ENCODE results near the gene NLRC4. TPM values are rescaled to one million over a fixed set of nuclear protein-coding genes. Genes with fewer than 3 reads are reported as not detected.
"Not testable (repeated sequence)": the region's sequence is repeated elsewhere in the genome, so short reads cannot be mapped to it uniquely, and the experiment has no call there.

The NLRC4 gene
- not detected in 2 replicates for polyA plus RNA-seq
- polyA minus RNA-seq: not detected in 2 replicates

- H3K4me2 ChIP-seq (ENCODE audit: low read length): no peak within 1 kb of the TSS
- H3F3A ChIP-seq (ENCODE audit: insufficient read depth, low read length, poor library complexity, severe bottlenecking): no peaks in the 10 kb centered on the region
These were observed at the start of gene NLRC4 for GRCh38 chr2:32264422-32265105. NLRC4 (minus strand) TSS chr2:32264886; CDS start chr2:32256775, 8,111 bp downstream.

DNA sequence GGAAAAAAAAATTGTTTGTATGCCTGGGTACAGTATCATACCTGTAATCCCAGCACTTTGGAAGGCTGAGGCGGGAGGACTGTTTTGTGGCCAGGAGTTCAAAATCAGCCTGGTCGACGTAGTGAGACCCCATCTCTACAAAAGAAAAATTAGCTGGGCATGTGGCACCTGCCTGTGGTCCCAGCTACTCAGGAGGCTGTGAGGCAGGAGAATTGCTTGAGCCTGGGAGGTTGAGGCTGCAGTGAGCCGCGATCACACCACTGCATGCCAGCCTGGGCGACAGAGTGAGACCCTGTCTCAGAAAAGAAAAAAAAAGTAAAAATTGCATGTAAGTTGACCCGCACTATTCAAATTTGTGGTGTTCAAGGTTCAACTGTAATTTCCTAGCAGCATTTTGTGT lies 45.9 kb upstream of the NLRC4 start:
- H3K9ac ChIP-seq (ENCODE audit: low read length): no peak overlapping the region
- H3K36me3 ChIP-seq (ENCODE audit: insufficient read depth, low read length): peaks cover 7% of the 10 kb centered on the region
- H3K79me2 ChIP-seq (replicated peaks; ENCODE audit: insufficient read depth, low read length): no peaks in the 10 kb centered on the region
- H3K4me2 ChIP-seq (ENCODE audit: low read length): no peak overlapping the region
- no peak overlapping the region for H3K4me3 ChIP-seq (ENCODE audit: low read length)
- no peak overlapping the region for H3K27ac ChIP-seq (ENCODE audit: low read length)
- TF ChIP-seq POLR2AphosphoS5 (IDR thresholded peaks at IDR 0.05) (no peak), RAD21 (conservative IDR thresholded peaks at IDR 0.05) (no peak), EZH2 (IDR thresholded peaks at IDR 0.05; ENCODE audit: borderline replicate concordance, insufficient read depth, low read length, poor library complexity, severe bottlenecking) (no peak), MXI1 (conservative IDR thresholded peaks at IDR 0.05; ENCODE audit: poor library complexity, severe bottlenecking) (no peak), SMC3 (conservative IDR thresholded peaks at IDR 0.05; ENCODE audit: poor library complexity) (no peak)
- H3K9me3 ChIP-seq (ENCODE audit: low read length): no peaks in the 10 kb centered on the region
- H3K27me3 ChIP-seq (ENCODE audit: insufficient read depth, low read depth, low read length): no peaks in the 10 kb centered on the region
- no peaks in the 10 kb centered on the region for H3F3A ChIP-seq (ENCODE audit: insufficient read depth, low read length, poor library complexity, severe bottlenecking)
- H4K20me1 ChIP-seq (ENCODE audit: insufficient read depth): no peaks in the 10 kb centered on the region
- H3K9me2 ChIP-seq (ENCODE audit: insufficient read depth, low read length): no peaks in the 10 kb centered on the region
- no peak overlapping the region for H2AFZ ChIP-seq (ENCODE audit: low read depth, low read length)

More at GRCh38 chr2:32264422-32265105, at the start of gene NLRC4:
- TF ChIP-seq REST (IDR thresholded peaks at IDR 0.05; ENCODE audit: borderline replicate concordance) (no peak), EZH2 (IDR thresholded peaks at IDR 0.05; ENCODE audit: borderline replicate concordance, insufficient read depth, low read length, poor library complexity, severe bottlenecking) (no peak), SMC3 (conservative IDR thresholded peaks at IDR 0.05; ENCODE audit: poor library complexity) (no peak), POLR2AphosphoS5 (IDR thresholded peaks at IDR 0.05) (no peak), EP300 (conservative IDR thresholded peaks at IDR 0.05; ENCODE audit: poor library complexity, severe bottlenecking) (no peak), RAD21 (conservative IDR thresholded peaks at IDR 0.05) (no peak), MXI1 (conservative IDR thresholded peaks at IDR 0.05; ENCODE audit: poor library complexity, severe bottlenecking) (no peak), TAF1 (IDR thresholded peaks at IDR 0.05; ENCODE audit: low read depth) (no peak)
- TF ChIP-seq, protein P1, sequence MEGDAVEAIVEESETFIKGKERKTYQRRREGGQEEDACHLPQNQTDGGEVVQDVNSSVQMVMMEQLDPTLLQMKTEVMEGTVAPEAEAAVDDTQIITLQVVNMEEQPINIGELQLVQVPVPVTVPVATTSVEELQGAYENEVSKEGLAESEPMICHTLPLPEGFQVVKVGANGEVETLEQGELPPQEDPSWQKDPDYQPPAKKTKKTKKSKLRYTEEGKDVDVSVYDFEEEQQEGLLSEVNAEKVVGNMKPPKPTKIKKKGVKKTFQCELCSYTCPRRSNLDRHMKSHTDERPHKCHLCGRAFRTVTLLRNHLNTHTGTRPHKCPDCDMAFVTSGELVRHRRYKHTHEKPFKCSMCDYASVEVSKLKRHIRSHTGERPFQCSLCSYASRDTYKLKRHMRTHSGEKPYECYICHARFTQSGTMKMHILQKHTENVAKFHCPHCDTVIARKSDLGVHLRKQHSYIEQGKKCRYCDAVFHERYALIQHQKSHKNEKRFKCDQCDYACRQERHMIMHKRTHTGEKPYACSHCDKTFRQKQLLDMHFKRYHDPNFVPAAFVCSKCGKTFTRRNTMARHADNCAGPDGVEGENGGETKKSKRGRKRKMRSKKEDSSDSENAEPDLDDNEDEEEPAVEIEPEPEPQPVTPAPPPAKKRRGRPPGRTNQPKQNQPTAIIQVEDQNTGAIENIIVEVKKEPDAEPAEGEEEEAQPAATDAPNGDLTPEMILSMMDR (IDR thresholded peaks at IDR 0.05; ENCODE audit: poor library complexity, severe bottlenecking): no peak
- no peaks in the 10 kb centered on the region for H4K20me1 ChIP-seq (ENCODE audit: insufficient read depth)
- H3K36me3 ChIP-seq (ENCODE audit: insufficient read depth, low read length): no peaks in the 10 kb centered on the region
- H3K9ac ChIP-seq (ENCODE audit: low read length): no peak within 1 kb of the TSS
- H2AFZ ChIP-seq (ENCODE audit: low read depth, low read length): no peak within 1 kb of the TSS
- H3K79me2 ChIP-seq (replicated peaks; ENCODE audit: insufficient read depth, low read length): no peaks in the 10 kb centered on the region
- no peaks in the 10 kb centered on the region for H3K27me3 ChIP-seq (ENCODE audit: insufficient read depth, low read depth, low read length)
- H3K9me3 ChIP-seq (ENCODE audit: low read length): no peaks in the 10 kb centered on the region
- H3K4me3 ChIP-seq (ENCODE audit: low read length): no peak within 1 kb of the TSS
- H3K9me2 ChIP-seq (ENCODE audit: insufficient read depth, low read length): no peaks in the 10 kb centered on the region
- H3K27ac ChIP-seq (ENCODE audit: low read length): no peak within 1 kb of the TSS

- H3K27me3 ChIP-seq (ENCODE audit: insufficient read depth, low read depth, low read length); H3K4me3 ChIP-seq (ENCODE audit: low read length); H3K4me2 ChIP-seq (ENCODE audit: low read length); H3K36me3 ChIP-seq (ENCODE audit: insufficient read depth, low read length); H4K20me1 ChIP-seq (ENCODE audit: insufficient read depth); H2AFZ ChIP-seq (ENCODE audit: low read depth, low read length); H3K9me2 ChIP-seq (ENCODE audit: insufficient read depth, low read length); H3K79me2 ChIP-seq (replicated peaks; ENCODE audit: insufficient read depth, low read length); H3K9ac ChIP-seq (ENCODE audit: low read length); H3K27ac ChIP-seq (ENCODE audit: low read length); H3K9me3 ChIP-seq (ENCODE audit: low read length); H3F3A ChIP-seq (ENCODE audit: insufficient read depth, low read length, poor library complexity, severe bottlenecking): not testable (repeated sequence)
These were observed 29.4 kb upstream of the NLRC4 start for GRCh38 chr2:32293966-32294562.

DNA sequence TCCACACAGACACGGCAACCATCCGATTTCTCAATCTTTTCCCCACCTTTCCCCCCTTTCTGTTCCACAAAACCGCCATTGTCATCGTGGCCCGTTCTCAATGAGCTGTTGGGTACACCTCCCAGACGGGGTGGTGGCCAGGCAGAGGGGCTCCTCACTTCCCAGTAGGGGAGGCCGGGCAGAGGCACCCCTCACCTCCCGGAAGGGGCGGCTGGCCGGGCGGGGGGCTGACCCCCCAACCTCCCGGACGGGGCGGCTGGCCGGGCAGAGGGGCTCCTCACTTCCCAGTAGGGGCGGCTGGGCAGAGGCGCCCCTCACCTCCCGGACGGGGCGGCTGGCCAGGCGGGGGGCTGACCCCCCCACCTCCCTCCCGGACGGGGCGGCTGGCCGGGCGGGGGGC lies 28.8 kb upstream of the NLRC4 start:
- peaks cover 14% of the 10 kb centered on the region for H3K79me2 ChIP-seq (replicated peaks; ENCODE audit: insufficient read depth, low read length)
- H3K27ac ChIP-seq (ENCODE audit: low read length); H3K9me3 ChIP-seq (ENCODE audit: low read length): not testable (repeated sequence)

More for the DNA sequence above, 28.8 kb upstream of the NLRC4 start:
- H3K4me3 ChIP-seq (ENCODE audit: low read length); H3K9me2 ChIP-seq (ENCODE audit: insufficient read depth, low read length); H3K4me2 ChIP-seq (ENCODE audit: low read length); H2AFZ ChIP-seq (ENCODE audit: low read depth, low read length); H3K9ac ChIP-seq (ENCODE audit: low read length); H3K27me3 ChIP-seq (ENCODE audit: insufficient read depth, low read depth, low read length); H3F3A ChIP-seq (ENCODE audit: insufficient read depth, low read length, poor library complexity, severe bottlenecking); H3K36me3 ChIP-seq (ENCODE audit: insufficient read depth, low read length); H4K20me1 ChIP-seq (ENCODE audit: insufficient read depth): not testable (repeated sequence)

Measured in neural cell (in vitro differentiated cells).